HEK293 (cell line): ENCODE results near the gene AGO1.

Source experiments
- KLF10 ChIP-seq: fragments of 450-650 bp; IDR thresholded peaks from 2 replicates; pipeline ENCODE4 v1.5.1; 2018; ENCODE audit warnings: missing biosample characterization, mild to moderate bottlenecking, missing genetic modification characterization
- KLF8 ChIP-seq: fragments of 450-650 bp; formaldehyde crosslinking; IDR thresholded peaks from 2 replicates; pipeline ENCODE4 v1.5.1; 2016; ENCODE audit warnings: missing biosample characterization, missing genetic modification characterization
- OVOL3 ChIP-seq: fragments of 450-650 bp; formaldehyde crosslinking; IDR thresholded peaks from 2 replicates; pipeline ENCODE4 v1.5.1; 2016; ENCODE audit warnings: missing biosample characterization, missing genetic modification characterization
- SCRT1 ChIP-seq: fragments of 450-650 bp; formaldehyde crosslinking; IDR thresholded peaks from 2 replicates; pipeline ENCODE4 v1.5.1; 2016; ENCODE audit warnings: missing biosample characterization, missing genetic modification characterization, borderline replicate concordance
- SP3 ChIP-seq: fragments of 450-650 bp; formaldehyde crosslinking; IDR thresholded peaks from 2 replicates; pipeline ENCODE4 v1.5.1; 2016; ENCODE audit warnings: missing biosample characterization, missing genetic modification characterization
- ZBTB20 ChIP-seq: fragments of 450-650 bp; formaldehyde crosslinking; IDR thresholded peaks from 2 replicates; pipeline ENCODE4 v1.5.1; 2016; ENCODE audit warnings: missing biosample characterization, missing genetic modification characterization
- ZNF114 ChIP-seq: fragments of 450-650 bp; formaldehyde crosslinking; IDR thresholded peaks from 2 replicates; pipeline ENCODE4 v1.5.0; 2017; ENCODE audit warnings: missing biosample characterization, missing genetic modification characterization
- ZNF121 ChIP-seq: fragments of 450-650 bp; formaldehyde crosslinking; IDR thresholded peaks from 2 replicates; pipeline ENCODE4 v1.5.1; 2016; ENCODE audit warnings: missing biosample characterization, missing genetic modification characterization
- ZNF2 ChIP-seq: fragments of 450-650 bp; formaldehyde crosslinking; IDR thresholded peaks from 2 replicates; pipeline ENCODE4 v1.5.1; 2016; ENCODE audit warnings: missing biosample characterization, missing genetic modification characterization
- ZNF248 ChIP-seq: fragments of 450-650 bp; formaldehyde crosslinking; IDR thresholded peaks from 2 replicates; pipeline ENCODE4 v1.5.1; 2017; ENCODE audit warnings: missing biosample characterization, missing genetic modification characterization
- ZNF266 ChIP-seq: fragments of 450-650 bp; formaldehyde crosslinking; IDR thresholded peaks from 2 replicates; pipeline ENCODE4 v1.5.1; 2016; ENCODE audit warnings: missing biosample characterization, missing genetic modification characterization, low read depth
- ZNF324 ChIP-seq: fragments of 450-650 bp; formaldehyde crosslinking; IDR thresholded peaks from 2 replicates; pipeline ENCODE4 v1.5.1; 2016; ENCODE audit warnings: missing biosample characterization, missing genetic modification characterization
- ZNF433 ChIP-seq: fragments of 450-650 bp; formaldehyde crosslinking; IDR thresholded peaks from 2 replicates; pipeline ENCODE4 v1.5.1; 2016; ENCODE audit warnings: missing biosample characterization, missing genetic modification characterization, low read depth
- ZNF521 ChIP-seq: fragments of 450-650 bp; formaldehyde crosslinking; IDR thresholded peaks from 2 replicates; pipeline ENCODE4 v1.5.1; 2017; ENCODE audit warnings: missing biosample characterization, mild to moderate bottlenecking, missing genetic modification characterization
- ZNF544 ChIP-seq: fragments of 450-650 bp; formaldehyde crosslinking; IDR thresholded peaks from 2 replicates; pipeline ENCODE4 v1.5.0; 2017; ENCODE audit warnings: missing biosample characterization, missing genetic modification characterization
- ZNF560 ChIP-seq: fragments of 450-650 bp; formaldehyde crosslinking; IDR thresholded peaks from 2 replicates; pipeline ENCODE4 v1.5.1; 2017; ENCODE audit warnings: missing biosample characterization, missing genetic modification characterization, borderline replicate concordance
- ZNF629 ChIP-seq: fragments of 450-650 bp; formaldehyde crosslinking; IDR thresholded peaks from 2 replicates; pipeline ENCODE4 v1.5.1; 2017; ENCODE audit warnings: missing biosample characterization, missing genetic modification characterization
- ZNF791 ChIP-seq: fragments of 450-650 bp; formaldehyde crosslinking; IDR thresholded peaks from 2 replicates; pipeline ENCODE4 v1.5.1; 2016; ENCODE audit warnings: missing biosample characterization, missing genetic modification characterization
- TF ChIP-seq, protein P1 (sequence below): fragments of 450-650 bp; formaldehyde crosslinking; IDR thresholded peaks from 2 replicates; pipeline ENCODE4 v1.5.1; 2016; ENCODE audit warnings: missing biosample characterization, missing genetic modification characterization
- TF ChIP-seq, protein P2 (sequence below): fragments of 450-650 bp; formaldehyde crosslinking; conservative IDR thresholded peaks from 2 replicates; pipeline ENCODE4 v1.5.1; 2016; ENCODE audit warnings: low read depth, missing biosample characterization, missing genetic modification characterization
- TF ChIP-seq, protein P3 (sequence below): fragments of 450-650 bp; formaldehyde crosslinking; IDR thresholded peaks from 2 replicates; pipeline ENCODE4 v1.5.1; 2016; ENCODE audit warnings: missing biosample characterization, missing genetic modification characterization
- TF ChIP-seq, protein P4 (sequence below): fragments of 450-650 bp; formaldehyde crosslinking; IDR thresholded peaks from 2 replicates; pipeline ENCODE4 v1.5.1; 2016; ENCODE audit warnings: missing biosample characterization, missing genetic modification characterization
- TF ChIP-seq, protein P5 (sequence below): fragments of 450-650 bp; formaldehyde crosslinking; IDR thresholded peaks from 2 replicates; pipeline ENCODE4 v1.5.1; 2016; ENCODE audit warnings: missing biosample characterization, missing genetic modification characterization, borderline replicate concordance
- TF ChIP-seq, protein P6 (sequence below): fragments of 450-650 bp; formaldehyde crosslinking; IDR thresholded peaks from 2 replicates; pipeline ENCODE4 v1.5.1; 2016; ENCODE audit warnings: missing biosample characterization, missing genetic modification characterization

AGO1 gene

DNA sequence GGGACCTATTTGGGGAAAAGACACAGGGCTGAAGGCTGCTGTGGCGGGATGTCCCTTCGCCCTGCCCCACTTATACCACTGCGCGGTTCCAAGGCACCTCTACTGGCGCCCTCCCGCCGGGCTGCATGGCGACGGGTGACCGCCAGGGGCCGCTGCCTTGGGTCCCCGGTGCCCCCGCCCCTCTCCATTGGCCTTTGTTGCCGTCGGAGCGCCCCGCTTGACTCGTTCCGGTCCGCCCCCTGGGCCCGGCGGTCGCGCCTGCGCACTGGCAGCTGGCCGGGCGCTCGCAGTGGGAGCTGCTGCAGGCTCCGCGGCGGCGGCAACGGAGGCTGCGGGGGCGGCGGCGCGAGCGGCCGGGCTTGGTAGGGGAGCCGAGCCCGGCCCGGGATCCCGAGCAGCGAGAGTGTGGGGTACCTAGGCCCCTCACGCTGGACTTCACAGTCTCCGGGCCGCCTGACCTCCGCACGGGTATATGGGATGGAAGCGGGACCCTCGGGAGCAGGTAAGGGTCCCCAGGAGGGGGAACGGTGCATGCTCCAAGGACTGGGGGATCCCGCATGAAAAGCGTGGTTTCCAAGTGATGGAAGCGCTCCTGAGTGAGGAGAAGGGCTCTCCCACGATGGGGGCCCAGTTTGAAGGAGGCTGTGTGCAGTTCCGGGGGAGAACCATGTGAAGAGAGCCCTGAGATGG lies at the start of gene AGO1 (continued):
- TF ChIP-seq, protein P1, sequence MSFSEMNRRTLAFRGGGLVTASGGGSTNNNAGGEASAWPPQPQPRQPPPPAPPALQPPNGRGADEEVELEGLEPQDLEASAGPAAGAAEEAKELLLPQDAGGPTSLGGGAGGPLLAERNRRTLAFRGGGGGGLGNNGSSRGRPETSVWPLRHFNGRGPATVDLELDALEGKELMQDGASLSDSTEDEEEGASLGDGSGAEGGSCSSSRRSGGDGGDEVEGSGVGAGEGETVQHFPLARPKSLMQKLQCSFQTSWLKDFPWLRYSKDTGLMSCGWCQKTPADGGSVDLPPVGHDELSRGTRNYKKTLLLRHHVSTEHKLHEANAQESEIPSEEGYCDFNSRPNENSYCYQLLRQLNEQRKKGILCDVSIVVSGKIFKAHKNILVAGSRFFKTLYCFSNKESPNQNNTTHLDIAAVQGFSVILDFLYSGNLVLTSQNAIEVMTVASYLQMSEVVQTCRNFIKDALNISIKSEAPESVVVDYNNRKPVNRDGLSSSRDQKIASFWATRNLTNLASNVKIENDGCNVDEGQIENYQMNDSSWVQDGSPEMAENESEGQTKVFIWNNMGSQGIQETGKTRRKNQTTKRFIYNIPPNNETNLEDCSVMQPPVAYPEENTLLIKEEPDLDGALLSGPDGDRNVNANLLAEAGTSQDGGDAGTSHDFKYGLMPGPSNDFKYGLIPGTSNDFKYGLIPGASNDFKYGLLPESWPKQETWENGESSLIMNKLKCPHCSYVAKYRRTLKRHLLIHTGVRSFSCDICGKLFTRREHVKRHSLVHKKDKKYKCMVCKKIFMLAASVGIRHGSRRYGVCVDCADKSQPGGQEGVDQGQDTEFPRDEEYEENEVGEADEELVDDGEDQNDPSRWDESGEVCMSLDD (tag by site-specific recombination) = peak; percentile 94
- TF ChIP-seq ZNF433 (tag by site-specific recombination) = no peak
- TF ChIP-seq ZNF2 = peak; percentile 55; the same call in 1 of the 2 replicates
- TF ChIP-seq ZNF521 = no peak
- no peak for TF ChIP-seq ZNF121 (tag by site-specific recombination)
- TF ChIP-seq, protein P2, sequence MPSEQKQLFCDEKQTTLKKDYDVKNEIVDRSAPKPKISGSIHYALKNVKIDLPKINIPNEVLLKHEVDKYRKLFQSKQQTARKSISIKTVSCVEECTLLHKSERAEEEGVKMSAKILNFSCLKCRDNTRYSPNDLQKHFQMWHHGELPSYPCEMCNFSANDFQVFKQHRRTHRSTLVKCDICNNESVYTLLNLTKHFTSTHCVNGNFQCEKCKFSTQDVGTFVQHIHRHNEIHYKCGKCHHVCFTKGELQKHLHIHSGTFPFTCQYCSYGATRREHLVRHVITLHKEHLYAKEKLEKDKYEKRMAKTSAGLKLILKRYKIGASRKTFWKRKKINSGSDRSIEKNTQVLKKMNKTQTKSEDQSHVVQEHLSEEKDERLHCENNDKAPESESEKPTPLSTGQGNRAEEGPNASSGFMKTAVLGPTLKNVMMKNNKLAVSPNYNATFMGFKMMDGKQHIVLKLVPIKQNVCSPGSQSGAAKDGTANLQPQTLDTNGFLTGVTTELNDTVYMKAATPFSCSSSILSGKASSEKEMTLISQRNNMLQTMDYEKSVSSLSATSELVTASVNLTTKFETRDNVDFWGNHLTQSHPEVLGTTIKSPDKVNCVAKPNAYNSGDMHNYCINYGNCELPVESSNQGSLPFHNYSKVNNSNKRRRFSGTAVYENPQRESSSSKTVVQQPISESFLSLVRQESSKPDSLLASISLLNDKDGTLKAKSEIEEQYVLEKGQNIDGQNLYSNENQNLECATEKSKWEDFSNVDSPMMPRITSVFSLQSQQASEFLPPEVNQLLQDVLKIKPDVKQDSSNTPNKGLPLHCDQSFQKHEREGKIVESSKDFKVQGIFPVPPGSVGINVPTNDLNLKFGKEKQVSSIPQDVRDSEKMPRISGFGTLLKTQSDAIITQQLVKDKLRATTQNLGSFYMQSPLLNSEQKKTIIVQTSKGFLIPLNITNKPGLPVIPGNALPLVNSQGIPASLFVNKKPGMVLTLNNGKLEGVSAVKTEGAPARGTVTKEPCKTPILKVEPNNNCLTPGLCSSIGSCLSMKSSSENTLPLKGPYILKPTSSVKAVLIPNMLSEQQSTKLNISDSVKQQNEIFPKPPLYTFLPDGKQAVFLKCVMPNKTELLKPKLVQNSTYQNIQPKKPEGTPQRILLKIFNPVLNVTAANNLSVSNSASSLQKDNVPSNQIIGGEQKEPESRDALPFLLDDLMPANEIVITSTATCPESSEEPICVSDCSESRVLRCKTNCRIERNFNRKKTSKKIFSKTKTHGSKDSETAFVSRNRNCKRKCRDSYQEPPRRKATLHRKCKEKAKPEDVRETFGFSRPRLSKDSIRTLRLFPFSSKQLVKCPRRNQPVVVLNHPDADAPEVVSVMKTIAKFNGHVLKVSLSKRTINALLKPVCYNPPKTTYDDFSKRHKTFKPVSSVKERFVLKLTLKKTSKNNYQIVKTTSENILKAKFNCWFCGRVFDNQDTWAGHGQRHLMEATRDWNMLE (tag by site-specific recombination) = no peak
- TF ChIP-seq ZNF114 (tag by site-specific recombination) = no peak
- TF ChIP-seq ZNF560 (tag by site-specific recombination) = no peak
- TF ChIP-seq, protein P3, sequence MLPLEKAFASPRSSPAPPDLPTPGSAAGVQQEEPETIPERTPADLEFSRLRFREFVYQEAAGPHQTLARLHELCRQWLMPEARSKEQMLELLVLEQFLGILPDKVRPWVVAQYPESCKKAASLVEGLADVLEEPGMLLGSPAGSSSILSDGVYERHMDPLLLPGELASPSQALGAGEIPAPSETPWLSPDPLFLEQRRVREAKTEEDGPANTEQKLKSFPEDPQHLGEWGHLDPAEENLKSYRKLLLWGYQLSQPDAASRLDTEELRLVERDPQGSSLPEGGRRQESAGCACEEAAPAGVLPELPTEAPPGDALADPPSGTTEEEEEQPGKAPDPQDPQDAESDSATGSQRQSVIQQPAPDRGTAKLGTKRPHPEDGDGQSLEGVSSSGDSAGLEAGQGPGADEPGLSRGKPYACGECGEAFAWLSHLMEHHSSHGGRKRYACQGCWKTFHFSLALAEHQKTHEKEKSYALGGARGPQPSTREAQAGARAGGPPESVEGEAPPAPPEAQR (tag by site-specific recombination) = no peak
- TF ChIP-seq SP3 (tag by site-specific recombination) = peak; percentile 58
- TF ChIP-seq ZNF324 (tag by site-specific recombination) = no peak; the same call in 1 of the 2 replicates
- no peak for TF ChIP-seq ZNF266 (tag by site-specific recombination)
- TF ChIP-seq ZBTB20 = peak; percentile 16; the same call in 1 of the 2 replicates
- no peak for TF ChIP-seq ZNF791 (tag by site-specific recombination)
- no peak for TF ChIP-seq KLF10 (tag by site-specific recombination)
- TF ChIP-seq, protein P4, sequence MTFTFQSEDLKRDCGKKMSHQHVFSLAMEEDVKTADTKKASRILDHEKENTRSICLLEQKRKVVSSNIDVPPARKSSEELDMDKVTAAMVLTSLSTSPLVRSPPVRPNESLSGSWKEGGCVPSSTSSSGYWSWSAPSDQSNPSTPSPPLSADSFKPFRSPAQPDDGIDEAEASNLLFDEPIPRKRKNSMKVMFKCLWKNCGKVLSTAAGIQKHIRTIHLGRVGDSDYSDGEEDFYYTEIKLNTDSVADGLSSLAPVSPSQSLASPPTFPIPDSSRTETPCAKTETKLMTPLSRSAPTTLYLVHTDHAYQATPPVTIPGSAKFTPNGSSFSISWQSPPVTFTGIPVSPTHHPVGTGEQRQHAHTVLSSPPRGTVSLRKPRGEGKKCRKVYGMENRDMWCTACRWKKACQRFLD (tag by site-specific recombination) = no peak
- TF ChIP-seq, protein P5, sequence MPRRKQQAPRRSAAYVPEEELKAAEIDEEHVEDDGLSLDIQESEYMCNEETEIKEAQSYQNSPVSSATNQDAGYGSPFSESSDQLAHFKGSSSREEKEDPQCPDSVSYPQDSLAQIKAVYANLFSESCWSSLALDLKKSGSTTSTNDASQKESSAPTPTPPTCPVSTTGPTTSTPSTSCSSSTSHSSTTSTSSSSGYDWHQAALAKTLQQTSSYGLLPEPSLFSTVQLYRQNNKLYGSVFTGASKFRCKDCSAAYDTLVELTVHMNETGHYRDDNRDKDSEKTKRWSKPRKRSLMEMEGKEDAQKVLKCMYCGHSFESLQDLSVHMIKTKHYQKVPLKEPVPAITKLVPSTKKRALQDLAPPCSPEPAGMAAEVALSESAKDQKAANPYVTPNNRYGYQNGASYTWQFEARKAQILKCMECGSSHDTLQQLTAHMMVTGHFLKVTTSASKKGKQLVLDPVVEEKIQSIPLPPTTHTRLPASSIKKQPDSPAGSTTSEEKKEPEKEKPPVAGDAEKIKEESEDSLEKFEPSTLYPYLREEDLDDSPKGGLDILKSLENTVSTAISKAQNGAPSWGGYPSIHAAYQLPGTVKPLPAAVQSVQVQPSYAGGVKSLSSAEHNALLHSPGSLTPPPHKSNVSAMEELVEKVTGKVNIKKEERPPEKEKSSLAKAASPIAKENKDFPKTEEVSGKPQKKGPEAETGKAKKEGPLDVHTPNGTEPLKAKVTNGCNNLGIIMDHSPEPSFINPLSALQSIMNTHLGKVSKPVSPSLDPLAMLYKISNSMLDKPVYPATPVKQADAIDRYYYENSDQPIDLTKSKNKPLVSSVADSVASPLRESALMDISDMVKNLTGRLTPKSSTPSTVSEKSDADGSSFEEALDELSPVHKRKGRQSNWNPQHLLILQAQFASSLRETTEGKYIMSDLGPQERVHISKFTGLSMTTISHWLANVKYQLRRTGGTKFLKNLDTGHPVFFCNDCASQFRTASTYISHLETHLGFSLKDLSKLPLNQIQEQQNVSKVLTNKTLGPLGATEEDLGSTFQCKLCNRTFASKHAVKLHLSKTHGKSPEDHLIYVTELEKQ (tag by site-specific recombination) = no peak
- TF ChIP-seq, protein P6, sequence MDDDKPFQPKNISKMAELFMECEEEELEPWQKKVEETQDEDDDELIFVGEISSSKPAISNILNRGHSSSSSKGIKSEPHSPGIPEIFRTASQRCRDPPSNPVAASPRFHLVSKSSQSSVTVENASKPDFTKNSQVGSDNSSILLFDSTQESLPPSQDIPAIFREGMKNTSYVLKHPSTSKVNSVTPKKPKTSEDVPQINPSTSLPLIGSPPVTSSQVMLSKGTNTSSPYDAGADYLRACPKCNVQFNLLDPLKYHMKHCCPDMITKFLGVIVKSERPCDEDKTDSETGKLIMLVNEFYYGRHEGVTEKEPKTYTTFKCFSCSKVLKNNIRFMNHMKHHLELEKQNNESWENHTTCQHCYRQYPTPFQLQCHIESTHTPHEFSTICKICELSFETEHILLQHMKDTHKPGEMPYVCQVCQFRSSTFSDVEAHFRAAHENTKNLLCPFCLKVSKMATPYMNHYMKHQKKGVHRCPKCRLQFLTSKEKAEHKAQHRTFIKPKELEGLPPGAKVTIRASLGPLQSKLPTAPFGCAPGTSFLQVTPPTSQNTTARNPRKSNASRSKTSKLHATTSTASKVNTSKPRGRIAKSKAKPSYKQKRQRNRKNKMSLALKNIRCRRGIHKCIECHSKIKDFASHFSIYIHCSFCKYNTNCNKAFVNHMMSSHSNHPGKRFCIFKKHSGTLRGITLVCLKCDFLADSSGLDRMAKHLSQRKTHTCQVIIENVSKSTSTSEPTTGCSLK (tag by site-specific recombination) = no peak
- TF ChIP-seq ZNF248 (tag by site-specific recombination) = no peak
- peak; percentile 58; the same call in 1 of the 2 replicates for TF ChIP-seq KLF8 (tag by site-specific recombination)
- no peak for TF ChIP-seq ZNF544 (tag by site-specific recombination)
- TF ChIP-seq ZNF629 (tag by site-specific recombination) = 0 out of 2 replicates have a peak, but pooled peaks have one; percentile 42
- TF ChIP-seq SCRT1 (tag by site-specific recombination) = no peak
- TF ChIP-seq OVOL3 (tag by site-specific recombination) = no peak
